Occipital lobe (tissue), 2 donors: Measurements from ENCODE around the gene RPL35. TPM values are rescaled to one million over a fixed set of nuclear protein-coding genes. Genes with fewer than 3 reads are reported as not detected.
A peak's percentile ranks its signal among the peaks of the same experiment; 100 is the strongest.

Source experiments
- DNase-seq: peaks from one replicate; lab custom pipeline; 2025; lab: John Stamatoyannopoulos, UW
- total RNA-seq: library from RNA; depleted of rRNA; stranded (reverse); fragments of >200 nt; gene quantifications from one replicate; pipeline ENCODE4 v1.2.3, GENCODE V29; 2014

The RPL35 gene
- total RNA-seq, 1 donor from 2014 or later, result 686 TPM

GRCh38 chr9:124877021-124877782 is 15.4 kb upstream of the RPL35 start:
- DNase-seq, result no peak

DNA sequence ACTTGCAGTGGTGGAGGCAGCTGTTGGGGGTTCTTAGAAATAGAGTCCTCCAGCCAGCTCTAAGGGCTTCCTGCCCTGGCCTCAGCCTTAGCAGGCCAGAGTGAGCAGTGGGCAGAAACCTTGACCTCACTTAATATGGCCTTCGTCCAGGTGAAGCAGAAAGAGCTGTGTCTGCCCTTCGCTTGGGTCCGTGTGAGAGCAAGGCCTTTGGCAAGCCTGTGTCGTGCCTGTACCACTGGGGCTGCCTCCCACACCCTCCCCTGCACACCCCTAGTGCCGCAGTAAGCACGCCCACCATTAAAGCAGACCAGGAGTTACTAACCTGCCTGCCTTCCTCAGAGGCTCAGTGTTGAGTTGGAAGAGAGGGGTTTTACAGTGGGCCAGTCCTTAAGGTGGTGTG is 13.7 kb upstream of the RPL35 start:
- DNase-seq, result no peak

DNA sequence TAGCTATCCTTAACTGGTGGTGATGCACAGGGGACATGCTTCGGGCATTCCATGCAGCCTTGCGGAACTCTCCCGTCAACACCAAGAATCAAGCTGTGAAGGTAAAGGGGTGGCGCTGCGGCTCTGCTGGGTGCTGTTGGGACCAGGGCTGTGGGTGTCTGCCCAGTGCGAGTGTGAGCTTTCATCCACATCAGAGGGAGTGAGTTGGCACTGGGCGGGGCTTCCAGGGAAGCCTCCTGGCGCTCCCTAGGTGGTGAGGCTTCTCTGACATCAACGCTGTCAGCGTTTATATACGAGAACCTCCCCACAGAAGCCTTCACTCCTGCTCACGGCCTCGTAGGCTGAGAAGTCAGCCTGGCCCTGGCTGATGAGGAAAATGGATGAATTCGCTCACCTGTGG is 11.9 kb upstream of the RPL35 start:
- DNase-seq, result peak; percentile 61

DNA sequence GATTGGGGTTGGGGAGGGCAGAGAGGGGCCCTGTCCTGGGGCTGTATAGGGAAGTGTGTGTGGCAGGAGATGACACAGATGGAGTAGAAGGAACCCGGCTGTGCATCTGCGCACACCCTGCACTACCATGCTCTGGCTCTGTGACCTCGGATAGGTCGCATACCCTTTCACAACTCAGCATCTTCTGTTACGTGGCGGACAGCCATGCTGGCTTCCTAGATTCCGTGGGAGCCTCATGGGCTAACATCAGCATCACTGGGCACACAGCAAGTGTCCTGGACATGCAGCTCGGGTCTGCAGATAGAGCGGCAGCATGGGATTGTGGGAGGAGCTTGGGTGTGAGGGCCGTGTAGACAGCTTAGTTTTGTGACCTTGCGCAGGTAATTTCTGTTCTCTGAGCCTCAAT is 9.4 kb upstream of the RPL35 start:
- DNase-seq, result no peak

- no peak for DNase-seq
Observed at GRCh38 chr9:124870723-124871122, 9.0 kb upstream of the RPL35 start.

DNA sequence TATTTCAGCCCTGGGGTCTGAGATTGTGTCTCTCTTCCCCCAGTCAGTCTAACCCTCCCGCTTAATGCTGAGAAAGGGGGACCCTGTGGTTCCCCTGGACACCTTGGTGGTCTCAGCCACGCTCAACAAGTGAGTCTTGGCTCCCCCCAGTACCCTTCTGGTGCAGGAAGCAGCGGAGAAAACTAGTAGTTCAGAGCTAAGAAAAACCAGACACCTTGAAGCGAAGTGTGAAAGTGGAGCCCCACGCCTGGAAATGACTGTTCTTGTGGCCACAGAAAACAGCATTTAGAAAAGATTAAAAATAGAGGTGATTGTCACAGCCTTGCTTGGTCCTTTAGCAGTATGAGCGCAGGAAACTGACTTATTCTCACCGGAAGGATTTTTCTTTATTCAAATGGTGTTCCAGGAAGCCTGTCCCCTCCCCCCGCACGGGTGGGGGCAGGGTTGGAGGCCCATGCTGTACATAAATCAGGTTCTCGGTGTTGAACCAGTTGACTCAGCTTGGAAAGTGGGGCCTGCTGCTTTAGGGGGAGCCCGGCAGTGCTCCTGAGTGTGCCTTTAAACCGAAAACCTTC is 8.3 kb upstream of the RPL35 start:
- no peak for DNase-seq

- no peak for DNase-seq
Observed at GRCh38 chr9:124869466-124869985, 7.8 kb upstream of the RPL35 start.

- peak; percentile 83 for DNase-seq
Observed at GRCh38 chr9:124868511-124869465, 7.0 kb upstream of the RPL35 start.

- DNase-seq, result no peak
Observed at GRCh38 chr9:124863371-124863871, 1.7 kb upstream of the RPL35 start.

GRCh38 chr9:124860582-124861341 is 995 bp downstream of the RPL35 start:
- DNase-seq, result no peak

DNA sequence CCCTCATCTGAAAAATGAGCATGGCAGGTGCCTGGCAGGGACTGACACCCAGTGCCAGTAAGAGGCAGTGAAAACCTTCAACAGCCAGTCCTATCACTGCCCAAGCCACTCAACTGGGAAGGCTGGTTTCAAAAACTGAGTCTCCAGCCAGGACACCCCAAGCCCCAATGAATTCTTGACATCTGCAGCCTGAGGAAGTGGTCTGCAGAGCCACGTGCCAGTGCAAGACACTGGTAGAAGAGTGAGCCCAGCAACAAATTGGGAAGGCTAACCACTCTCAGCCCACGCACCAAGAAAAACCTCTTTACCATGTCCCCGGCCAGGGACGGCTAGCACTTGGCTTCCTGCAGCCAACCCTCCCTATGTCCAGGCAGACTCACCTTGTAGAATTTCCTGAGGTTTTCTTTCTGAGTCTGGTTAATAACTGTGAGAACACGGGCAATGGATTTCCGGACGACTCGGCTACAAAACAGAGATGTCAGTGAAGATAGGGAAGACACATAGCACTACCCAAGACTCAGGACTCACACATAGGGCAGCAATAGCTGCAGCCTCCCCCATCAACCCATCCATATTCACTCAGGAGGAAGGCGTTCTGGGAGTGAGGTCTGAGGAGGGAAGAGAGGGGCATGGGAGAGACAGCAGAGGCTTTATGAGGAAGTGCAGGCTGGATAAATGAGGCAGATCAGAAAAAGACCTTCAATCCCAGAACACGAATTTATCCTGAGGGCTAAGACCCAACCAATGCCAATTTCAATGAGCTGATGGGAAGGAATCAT is 1.8 kb downstream of the RPL35 start:
- DNase-seq, result no peak

GRCh38 chr9:124858330-124859046 is 3.3 kb downstream of the RPL35 start:
- DNase-seq, result no peak

- no peak for DNase-seq
Observed at GRCh38 chr9:124857533-124858162, 4.1 kb downstream of the RPL35 start.

GRCh38 chr9:124855944-124856765 is 5.6 kb downstream of the RPL35 start:
- no peak for DNase-seq

- DNase-seq, result no peak
Observed at GRCh38 chr9:124855566-124855943, 6.2 kb downstream of the RPL35 start.

GRCh38 chr9:124854822-124855221 is 6.9 kb downstream of the RPL35 start:
- no peak for DNase-seq

DNA sequence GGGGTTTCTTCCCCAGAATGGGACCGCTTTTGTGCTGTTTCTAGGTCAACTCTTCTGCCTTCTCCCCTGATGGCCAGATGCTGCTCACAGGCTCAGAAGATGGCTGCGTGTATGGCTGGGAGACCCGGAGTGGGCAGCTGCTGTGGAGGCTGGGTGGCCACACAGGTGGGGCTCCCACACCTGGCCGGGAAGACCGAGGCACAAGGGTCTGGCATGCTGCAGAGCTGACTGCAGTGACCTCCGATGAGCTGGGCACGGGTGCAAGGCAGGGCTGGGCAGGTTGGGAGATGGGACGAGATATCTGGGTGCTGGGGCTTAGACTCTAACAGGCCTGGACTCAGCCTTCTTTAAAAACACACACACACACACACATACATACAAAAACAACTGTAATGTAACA is 7.6 kb downstream of the RPL35 start:
- DNase-seq, result no peak

- no peak for DNase-seq
Observed at GRCh38 chr9:124853605-124854143, 8.1 kb downstream of the RPL35 start.
